H1 (cell line): ENCODE data around the gene TMC3. TPM values are rescaled to one million over a fixed set of nuclear protein-coding genes. Genes with fewer than 3 reads are reported as not detected.

ENCODE experiments used
- CTCF ChIA-PET: fragments of 300-600 bp; sonication (Branson Sonifier 250); formaldehyde crosslinking; loops from one replicate; lab custom pipeline; 2021; ENCODE audit not compliant: partially characterized antibody; lab: Charles Lee
- POLR2A ChIA-PET: fragments of 300-600 bp; sonication (Branson Sonifier 250); formaldehyde crosslinking; loops from one replicate; lab custom pipeline; 2021; ENCODE audit warnings: inconsistent platforms; ENCODE audit not compliant: partially characterized antibody; lab: Charles Lee
- DNase-seq, 2 experiments: peaks; one replicate each; pipeline versions ENCODE4 v3.0.0 to v3.0.0-alpha.2; 2010 to 2022; ENCODE audit warnings: low spot score in 2 of 2, low read depth in 1 of 2, mixed read lengths in 1 of 2
- FAIRE-seq: peaks from 2 replicates; lab custom pipeline; 2011; peaks lifted over from hg19 to GRCh38; lab: Jason Lieb, UNC
- H2AFZ ChIP-seq: 2 replicates; pipeline ENCODE4 v1.8.1; 2012; ENCODE audit warnings: low read length, inconsistent platforms
- H2AK5ac ChIP-seq: 2 replicates; pipeline ENCODE4 v1.6.1; 2013; ENCODE audit warnings: low read depth, low read length
- H2BK120ac ChIP-seq: replicated peaks from 2 replicates; pipeline ENCODE3; 2013; ENCODE audit warnings: low read depth, low read length, inconsistent platforms
- H2BK12ac ChIP-seq: 2 replicates; pipeline ENCODE4 v1.6.1; 2013; ENCODE audit warnings: low read depth, low read length
- H2BK15ac ChIP-seq: 2 replicates; pipeline ENCODE4 v1.6.1; 2013; ENCODE audit warnings: low read length
- H2BK20ac ChIP-seq: 2 replicates; pipeline ENCODE4 v1.6.1; 2013; ENCODE audit warnings: low read length
- H2BK5ac ChIP-seq: 2 replicates; pipeline ENCODE4 v1.6.1; 2013; ENCODE audit warnings: low read depth, low read length
- H3K14ac ChIP-seq: 2 replicates; pipeline ENCODE4 v1.6.1; 2013; ENCODE audit warnings: inconsistent platforms; ENCODE audit not compliant: insufficient read length
- H3K18ac ChIP-seq: 2 replicates; pipeline ENCODE4 v1.6.1; 2013; ENCODE audit warnings: low read length; ENCODE audit errors: extremely low read depth
- H3K23ac ChIP-seq: 2 replicates; pipeline ENCODE4 v1.6.1; 2013; ENCODE audit warnings: inconsistent platforms; ENCODE audit not compliant: insufficient read length
- H3K23me2 ChIP-seq: 2 replicates; pipeline ENCODE4 v1.6.1; 2013; ENCODE audit warnings: low read depth, low read length
- H3K27ac ChIP-seq: 2 replicates; pipeline ENCODE4 v1.6.1; 2011; ENCODE audit warnings: low read depth, low read length, inconsistent platforms
- H3K27me3 ChIP-seq, 4 experiments: replicated peaks in 1 of 4; 1 replicate in 1 of 4; 2 replicates in 3 of 4; pipeline versions ENCODE4 v1.6.1 to v1.8.1; 2011 to 2013; ENCODE audit warnings: low read length in 3 of 4, mild to moderate bottlenecking in 3 of 4, inconsistent platforms in 2 of 4, mixed read lengths in 2 of 4, moderate library complexity in 1 of 4; ENCODE audit not compliant: control insufficient read depth in 3 of 4, insufficient read depth in 3 of 4; ENCODE audit errors: extremely low read depth in 1 of 4
- H3K36me3 ChIP-seq, 4 experiments: 2 replicates each; pipeline versions ENCODE4 v1.6.1 to v1.8.1; 2011 to 2013; ENCODE audit warnings: mild to moderate bottlenecking in 4 of 4, low read length in 3 of 4, moderate library complexity in 2 of 4, control low read depth in 1 of 4, inconsistent platforms in 1 of 4; ENCODE audit not compliant: insufficient read depth in 4 of 4, control insufficient read depth in 2 of 4
- H3K4ac ChIP-seq: replicated peaks from 2 replicates; pipeline ENCODE3; 2013; ENCODE audit warnings: low read length, low read depth, mixed read lengths, inconsistent platforms; ENCODE audit not compliant: insufficient read length
- H3K4me1 ChIP-seq, 4 experiments: replicated peaks in 1 of 4; 1 replicate in 1 of 4; 2 replicates in 3 of 4; pipeline versions ENCODE4 v1.6.1 to v1.8.1; 2011 to 2013; ENCODE audit warnings: low read length in 3 of 4, inconsistent platforms in 2 of 4, mixed read lengths in 1 of 4; ENCODE audit not compliant: insufficient read depth in 4 of 4, control insufficient read depth in 3 of 4
- H3K4me2 ChIP-seq, 2 experiments: 2 replicates each; pipeline versions ENCODE4 v1.6.1 to v1.8.1; 2011 to 2013; ENCODE audit warnings: low read depth in 2 of 2, low read length in 2 of 2, control low read depth in 1 of 2, inconsistent platforms in 1 of 2, mild to moderate bottlenecking in 1 of 2; ENCODE audit not compliant: insufficient read depth in 1 of 2
- H3K4me3 ChIP-seq, 4 experiments: fragments of 200-600, 300-600 bp in 1 of 4; sonication (generic), shearing (Covaris generic), sonication (Bioruptor Twin) in 1 of 4; 2 replicates each; pipeline versions ENCODE4 v1.5.1 to v1.8.1; 2011 to 2016; ENCODE audit warnings: low read length in 4 of 4, low read depth in 3 of 4, control low read depth in 2 of 4, inconsistent platforms in 2 of 4, mild to moderate bottlenecking in 2 of 4, mixed read lengths in 1 of 4, moderate library complexity in 1 of 4; ENCODE audit not compliant: insufficient read depth in 2 of 4; ENCODE audit errors: extremely low read depth in 1 of 4
- H3K56ac ChIP-seq: replicated peaks from 2 replicates; pipeline ENCODE3; 2013; ENCODE audit warnings: low read depth, mild to moderate bottlenecking, mixed read lengths, low read length, inconsistent platforms; ENCODE audit not compliant: insufficient read length
- H3K79me1 ChIP-seq: 2 replicates; pipeline ENCODE4 v1.6.1; 2013; ENCODE audit warnings: low read depth, low read length, control low read depth
- H3K79me2 ChIP-seq, 2 experiments: 2 replicates each; pipeline versions ENCODE4 v1.6.1 to v1.8.1; 2012 to 2013; ENCODE audit warnings: low read length in 2 of 2, mild to moderate bottlenecking in 2 of 2, inconsistent platforms in 1 of 2; ENCODE audit not compliant: insufficient read depth in 2 of 2, control insufficient read depth in 1 of 2
- H3K9ac ChIP-seq, 4 experiments: replicated peaks in 1 of 4; 1 replicate in 1 of 4; 2 replicates in 3 of 4; pipeline versions ENCODE4 v1.6.1 to v1.8.1; 2011 to 2013; ENCODE audit warnings: low read depth in 3 of 4, low read length in 3 of 4, control low read depth in 2 of 4, mild to moderate bottlenecking in 2 of 4, moderate library complexity in 2 of 4, inconsistent platforms in 1 of 4; ENCODE audit errors: extremely low read depth in 1 of 4
- H3K9me3 ChIP-seq, 2 experiments: 2 replicates each; pipeline versions ENCODE4 v1.6.1 to v1.8.1; 2012 to 2013; ENCODE audit warnings: mild to moderate bottlenecking in 2 of 2, moderate library complexity in 2 of 2, control low read depth in 1 of 2, inconsistent platforms in 1 of 2, low read depth in 1 of 2, low read length in 1 of 2, mixed read lengths in 1 of 2; ENCODE audit not compliant: insufficient read depth in 2 of 2
- H4K20me1 ChIP-seq, 2 experiments: replicated peaks in 1 of 2; 2 replicates each; pipeline versions ENCODE3 to v1.8.1; 2011 to 2013; ENCODE audit warnings: inconsistent platforms in 2 of 2, low read length in 2 of 2, mild to moderate bottlenecking in 1 of 2; ENCODE audit not compliant: insufficient read depth in 2 of 2, control insufficient read depth in 1 of 2
- H4K5ac ChIP-seq: 2 replicates; pipeline ENCODE4 v1.6.1; 2013; ENCODE audit warnings: low read length, low read depth, mixed read lengths, inconsistent platforms; ENCODE audit not compliant: insufficient read length
- H4K8ac ChIP-seq: 2 replicates; pipeline ENCODE4 v1.8.0; 2013; ENCODE audit warnings: mild to moderate bottlenecking, moderate library complexity, low read length, inconsistent platforms; ENCODE audit not compliant: insufficient read depth; ENCODE audit errors: extremely low read depth
- H4K91ac ChIP-seq: replicated peaks from 2 replicates; pipeline ENCODE3; 2013; ENCODE audit warnings: low read length, mixed read lengths, inconsistent platforms; ENCODE audit not compliant: insufficient read length
- CBX8 ChIP-seq: fragments of 300-800, 300-1000 bp; sonication (generic); IDR thresholded peaks from 2 replicates; pipeline ENCODE4 v1.7.1; 2016; ENCODE audit warnings: low read depth, low read length, borderline replicate concordance
- CEBPB ChIP-seq: IDR thresholded peaks from 2 replicates; pipeline ENCODE4 v1.6.1; 2012; ENCODE audit warnings: low read depth, low read length
- E2F6 ChIP-seq: IDR thresholded peaks from 2 replicates; pipeline ENCODE4 v1.6.1; 2012; ENCODE audit warnings: inconsistent platforms
- GTF2F1 ChIP-seq: IDR thresholded peaks from 2 replicates; pipeline ENCODE4 v1.6.1; 2012; ENCODE audit warnings: low read depth, low read length, improper control_type of control experiment, borderline replicate concordance
- RFX5 ChIP-seq: IDR thresholded peaks from 2 replicates; pipeline ENCODE4 v1.6.1; 2011; ENCODE audit warnings: low read depth, low read length, improper control_type of control experiment, borderline replicate concordance
- RNF2 ChIP-seq: fragments of 200-900, 300-1000 bp; sonication (generic); IDR thresholded peaks from 2 replicates; pipeline ENCODE4 v1.7.1; 2016; ENCODE audit warnings: borderline replicate concordance, low read depth, mild to moderate bottlenecking, antibody characterized with exemption, low read length; ENCODE audit not compliant: poor library complexity, severe bottlenecking; ENCODE audit errors: missing control alignments
- RXRA ChIP-seq: IDR thresholded peaks from 2 replicates; pipeline ENCODE4 v1.6.1; 2011; ENCODE audit warnings: low read depth, mild to moderate bottlenecking, low read length, moderate library complexity; ENCODE audit not compliant: insufficient read depth
- SRF ChIP-seq: IDR thresholded peaks from 2 replicates; pipeline ENCODE4 v1.6.1; 2011; ENCODE audit warnings: mild to moderate bottlenecking, low read depth, low read length, moderate library complexity
- TAF1 ChIP-seq: IDR thresholded peaks from 2 replicates; pipeline ENCODE4 v1.6.1; 2011; ENCODE audit warnings: mild to moderate bottlenecking, low read depth, low read length
- WGBS, 2 experiments: shearing (Covaris generic) in 1 of 2; methylation state at CpG; one replicate each; pipeline versions ENCODE4 v1.1.6 to v1.1.7; 2013 to 2015; ENCODE audit warnings: low lambda C conversion rate in 2 of 2, mixed read lengths in 2 of 2, inconsistent platforms in 1 of 2, low coverage in 1 of 2, missing lambda C conversion rate in 1 of 2; ENCODE audit not compliant: insufficient replicate concordance in 2 of 2, insufficient coverage in 1 of 2, insufficient read length in 1 of 2; ENCODE audit errors: extremely low coverage in 1 of 2, missing lambda C conversion rate in 1 of 2; 5-methylcytosine and 5-hydroxymethylcytosine counted together
- polyA plus RNA-seq, 7 experiments: library from polyadenylated mRNA; depleted of rRNA in 3 of 7; stranded (reverse) in 5 of 7; unstranded in 2 of 7; fragments of >200 nt in 5 of 7; fragments of 200-250 nt in 2 of 7; gene quantifications; 1 replicate in 5 of 7; 2 replicates in 1 of 7; 4 replicates in 1 of 7; pipeline versions ENCODE4 v1.2.1 to v1.2.3, GENCODE V29; 2011 to 2013; ENCODE audit warnings: missing spikeins in 2 of 7, mixed read lengths in 2 of 7
- total RNA-seq: library from RNA; stranded (reverse); fragmentation: NEBNext Ultra II Directional; extraction: Animal tissue kit (Norgen Biotek cat#: 25700); gene quantifications from 2 replicates; pipeline ENCODE4 v1.2.1, GENCODE V29; 2021

The TMC3 gene
- total and polyA plus RNA-seq, 2 of the 8 experiments (the other 6 are each of a cell fraction or from before 2014, with no cell fraction given) = not detected

GRCh38 chr15:81295486-81296121 is 78.4 kb downstream of the TMC3 start:
- Histone ChIP-seq H3K4me2 (no peak overlapping the region), H3K9me3 (no peaks in the 10 kb centered on the region), H3K4ac (no peak overlapping the region), H2BK5ac (no peak overlapping the region), H3K9ac (no peak overlapping the region; a peak in 1 of 7 replicates)
- TF ChIP-seq RNF2 (no peak), TAF1 (no peak), CEBPB (no peak), GTF2F1 (no peak), E2F6 (no peak), RXRA (no peak), CBX8 (no peak), SRF (no peak), RFX5 (no peak)
- TF ChIP-seq, all 59 proteins: peak for 0
- Histone ChIP-seq H2BK12ac (no peak overlapping the region), H3K27ac (no peak overlapping the region), H3K79me2 (no peaks in the 10 kb centered on the region), H4K8ac (no peak overlapping the region), H3K56ac (no peak overlapping the region), H3K36me3 (no peaks in the 10 kb centered on the region), H3K4me3 (no peak overlapping the region), H3K23me2 (no peaks in the 10 kb centered on the region), H2BK120ac (no peak overlapping the region), H2AFZ (no peak overlapping the region), H4K5ac (no peak overlapping the region), H2BK20ac (no peak overlapping the region), H4K20me1 (no peaks in the 10 kb centered on the region), H3K23ac (no peak overlapping the region), H4K91ac (no peak overlapping the region), H3K18ac (no peak overlapping the region), H3K27me3 (no peaks in the 10 kb centered on the region; a peak in 1 of 7 replicates), H3K14ac (no peak overlapping the region), H3K4me1 (peaks cover 0 to 7% (median 4%) of the 10 kb centered on the region in 4 experiments; a peak in 4 of 7 replicates), H2BK15ac (no peak overlapping the region), H3K79me1 (no peaks in the 10 kb centered on the region), H2AK5ac (no peak overlapping the region)
- 85% methylated on average over 5 of the region's 5 CpGs; no CpG with 5 or more reads in 1 of the 2 experiments for WGBS, 2 experiments
- ChIA-PET POLR2A (interaction anchor here (0.9 kb wide), 1 partner anchor 28 kb away, joined by 3 read pairs; the partner anchor contains the start of gene STARD5), CTCF (interaction anchor here (0.6 to 2.9 kb wide), 10 partner anchors 9 to 115 kb away, joined by 3 to 14 read pairs (median 4); no protein-coding TSS in a partner anchor)
- FAIRE-seq (no peak), DNase-seq (no peak)
